ENCODE data around the gene USHBP1. TPM values are rescaled to one million over a fixed set of nuclear protein-coding genes. Genes with fewer than 3 reads are reported as not detected.
A peak's percentile ranks its signal among the peaks of the same experiment; 100 is the strongest.

Gene USHBP1
- total and polyA plus RNA-seq, 10 of the 15 experiments (the other 5 are each of a cell fraction or from before 2014, with no cell fraction given), result 0.05 to 0.96 (median 0.22) TPM; not detected in 2

GRCh38 chr19:17235300-17235970 is 29.1 kb downstream of the USHBP1 start (continued):
- peak; percentile 80; the same call in 1 of the 2 replicates for TF ChIP-seq ZNF592 (IDR thresholded peaks at IDR 0.05)
- peak; percentile 92 for TF ChIP-seq MAX (IDR thresholded peaks at IDR 0.05; ENCODE audit: low read depth, low read length)

GRCh38 chr19:17234911-17235299 is 29.6 kb downstream of the USHBP1 start:
- Histone ChIP-seq H3K4me1 (ENCODE audit: control insufficient read depth, insufficient read depth, low read length) (0 out of 2 replicates have a peak, but pooled peaks cover 4% of the 10 kb centered on the region), H3K27ac (ENCODE audit: control insufficient read depth, insufficient read depth) (peak overlapping the region; percentile 45), H3K27me3 (replicated peaks in 1 of 2; ENCODE audit: control insufficient read depth in 2 of 2, insufficient read depth in 2 of 2, low read length in 1 of 2) (no peaks in the 10 kb centered on the region), H3K79me2 (ENCODE audit: control insufficient read depth, insufficient read depth, low read length) (peaks cover 10% of the 10 kb centered on the region), H3K4me3 (peak overlapping the region; percentile 89), H3K4me2 (ENCODE audit: control insufficient read depth, insufficient read depth) (peak overlapping the region; percentile 98), H3K36me3 (ENCODE audit: control insufficient read depth in 2 of 2, insufficient read depth in 2 of 2, low read length in 1 of 2) (no peaks in the 10 kb centered on the region; a peak in 1 of 4 replicates), H2AFZ (ENCODE audit: control insufficient read depth, low read depth, low read length) (peak overlapping the region; percentile 90), H3K9me3 (replicated peaks; ENCODE audit: control insufficient read depth, insufficient read depth, low read length) (no peaks in the 10 kb centered on the region), H3K9ac (ENCODE audit: control insufficient read depth, insufficient read depth, low read length) (peak overlapping the region; percentile 77), H4K20me1 (ENCODE audit: control insufficient read depth, insufficient read depth) (no peaks in the 10 kb centered on the region)
- intact Hi-C loops (cut with micrococcal nuclease; ENCODE audit: unreplicated experiment), result loop anchor here (2.0 kb wide), 1 partner anchor 160 kb away; the partner anchor contains the start of genes HAUS8 and MYO9B
- 2% methylated on average over 11 of the region's 11 CpGs for WGBS (ENCODE audit: insufficient coverage, insufficient replicate concordance, low lambda C conversion rate, missing lambda C conversion rate)
- ATAC-seq, result peak; percentile 90
- no peak for TF ChIP-seq SRF (IDR thresholded peaks at IDR 0.05; ENCODE audit: low read depth in 2 of 2, low read length in 2 of 2)
- TF ChIP-seq BCL3 (IDR thresholded peaks at IDR 0.05; ENCODE audit: borderline replicate concordance, insufficient read depth, low read depth, low read length, poor library complexity, severe bottlenecking), result no peak
- no peak for TF ChIP-seq MYB (IDR thresholded peaks at IDR 0.05; ENCODE audit: borderline replicate concordance, low read depth, low read length)
- 0 out of 2 replicates have a peak, but pooled peaks have one; percentile 58 for TF ChIP-seq HDGF (IDR thresholded peaks at IDR 0.05)
- TF ChIP-seq EP300 (IDR thresholded peaks at IDR 0.05; ENCODE audit: borderline replicate concordance in 1 of 2, control insufficient read depth in 1 of 2, low read depth in 2 of 2, low read length in 2 of 2), result no peak
- FAIRE-seq, result peak; percentile 66
- CTCF ChIA-PET, result interaction anchor here (0.6 to 3.9 kb wide), 13 partner anchors 9 to 166 kb away, joined by 3 to 24 read pairs (median 5); partner anchors contain the start of genes OCEL1, USE1 and USHBP1
- in situ Hi-C loops (cut with MboI), result no loop called here
- RAD21 ChIA-PET (ENCODE audit: unreplicated experiment), result interaction anchor here (0.5 to 3.1 kb wide), 14 partner anchors 9 to 514 kb away, joined by 3 to 21 read pairs (median 4); partner anchors contain the start of genes BABAM1, HAUS8, OCEL1 and USE1
- POLR2A ChIA-PET, result interaction anchor here (0.6 to 3.3 kb wide), 10 partner anchors 9 to 584 kb away, joined by 3 to 31 read pairs (median 4); partner anchors contain the start of genes NR2F6, OCEL1 and USE1
- SMC1A ChIA-PET (ENCODE audit: uncharacterized antibody, unreplicated experiment), result interaction anchor here (0.7 to 1.8 kb wide), 7 partner anchors 8 to 167 kb away, joined by 3 to 8 read pairs (median 3); partner anchors contain the start of genes BABAM1 and OCEL1
- no TSS peak for BruUV-seq (replicated peaks)
- DNase-seq (ENCODE audit: low read depth, low spot score), result no peak

Measured in GM12878 (cell line).